ENCODE data around the gene GPR35. TPM values are rescaled to one million over a fixed set of nuclear protein-coding genes. Genes with fewer than 3 reads are reported as not detected.

The GPR35 gene
- total and polyA plus RNA-seq, 10 of the 15 experiments (the other 5 are each of a cell fraction or from before 2014, with no cell fraction given) = 0.14 to 1.6 (median 0.75) TPM; not detected in 3

GRCh38 chr2:240586198-240586918 is 38.9 kb upstream of the GPR35 start, which contains the start of gene CAPN10 (continued):
- TF ChIP-seq ATF2 (IDR thresholded peaks at IDR 0.05; ENCODE audit: low read length) (no peak), CEBPB (IDR thresholded peaks at IDR 0.05; ENCODE audit: borderline replicate concordance in 1 of 2, low read depth in 2 of 2, low read length in 2 of 2) (no peak)

- Histone ChIP-seq H3K36me3 (ENCODE audit: control insufficient read depth in 2 of 2, insufficient read depth in 2 of 2, low read length in 1 of 2) (peaks cover 2 to 5% of the 10 kb centered on the region in 2 experiments; a peak in 3 of 4 replicates), H3K79me2 (ENCODE audit: control insufficient read depth, insufficient read depth, low read length) (peaks cover 48% of the 10 kb centered on the region), H4K20me1 (ENCODE audit: control insufficient read depth, insufficient read depth) (no peaks in the 10 kb centered on the region; the same call in 1 of the 2 replicates), H3K27me3 (replicated peaks in 1 of 2; ENCODE audit: control insufficient read depth in 2 of 2, insufficient read depth in 2 of 2, low read length in 1 of 2) (no peaks in the 10 kb centered on the region), H3K9me3 (replicated peaks; ENCODE audit: control insufficient read depth, insufficient read depth, low read length) (no peaks in the 10 kb centered on the region; the same call in 2 of the 3 replicates), H3K4me3 (peak overlapping the region; percentile 95), H3K4me1 (ENCODE audit: control insufficient read depth, insufficient read depth, low read length) (peaks cover 34% of the 10 kb centered on the region), H3K4me2 (ENCODE audit: control insufficient read depth, insufficient read depth) (peak overlapping the region; percentile 56), H3K27ac (ENCODE audit: control insufficient read depth, insufficient read depth) (peak overlapping the region; percentile 92), H2AFZ (ENCODE audit: control insufficient read depth, low read depth, low read length) (peak overlapping the region; percentile 43; the same call in 1 of the 2 replicates), H3K9ac (ENCODE audit: control insufficient read depth, insufficient read depth, low read length) (peak overlapping the region; percentile 84)
- DNase-seq (ENCODE audit: low read depth, low spot score) (no peak), ATAC-seq (peak; percentile 14), FAIRE-seq (no peak)
- CTCF ChIA-PET = interaction anchor here (0.6 to 11.9 kb wide), 6 partner anchors 23 to 73 kb away, joined by 3 to 196 read pairs (median 14); partner anchors contain the start of genes ANKMY1 and DUSP28
- POLR2A ChIA-PET = interaction anchor here (0.7 to 6.7 kb wide), 10 partner anchors 18 to 451 kb away, joined by 3 to 233 read pairs (median 6); partner anchors contain the start of genes DUSP28, GPR35 and RNPEPL1
- SMC1A ChIA-PET (ENCODE audit: uncharacterized antibody, unreplicated experiment) = interaction anchor here (0.9 to 6.4 kb wide), 5 partner anchors 18 to 562 kb away, joined by 3 to 124 read pairs (median 13); partner anchors contain the start of genes ANKMY1, DUSP28 and PASK
- intact Hi-C loops (cut with micrococcal nuclease; ENCODE audit: unreplicated experiment) = loop anchor here (1.0 to 2.0 kb wide), 2 partner anchors 34 to 73 kb away; no protein-coding TSS in a partner anchor
- 10% methylated on average over 38 of the region's 62 CpGs for WGBS (ENCODE audit: insufficient coverage, insufficient replicate concordance, low lambda C conversion rate, missing lambda C conversion rate)
- in situ Hi-C loops (cut with MboI) = no loop called here
- BruUV-seq (replicated peaks) = no TSS peak
- RAD21 ChIA-PET (ENCODE audit: unreplicated experiment) = interaction anchor here (1.4 to 10.9 kb wide), 5 partner anchors 18 to 73 kb away, joined by 3 to 206 read pairs (median 12); partner anchors contain the start of genes ANKMY1, DUSP28 and RNPEPL1
- TF ChIP-seq ATF7 (IDR thresholded peaks at IDR 0.05; ENCODE audit: low read depth) = no peak
- TF ChIP-seq TCF3 (IDR thresholded peaks at IDR 0.05; ENCODE audit: borderline replicate concordance, insufficient read depth, low read depth, low read length) = no peak
- TF ChIP-seq TAF1 (IDR thresholded peaks at IDR 0.05; ENCODE audit: borderline replicate concordance, low read depth, low read length) = no peak
- TF ChIP-seq KDM1A (IDR thresholded peaks at IDR 0.05; ENCODE audit: borderline replicate concordance) = no peak
- no peak for TF ChIP-seq USF2 (IDR thresholded peaks at IDR 0.05; ENCODE audit: borderline replicate concordance, low read depth, low read length)
- no peak for TF ChIP-seq ZNF622 (IDR thresholded peaks at IDR 0.05)
- TF ChIP-seq HCFC1 (IDR thresholded peaks at IDR 0.05; ENCODE audit: low read length) = no peak
- TF ChIP-seq SMARCA5 (IDR thresholded peaks at IDR 0.05) = 0 out of 2 replicates have a peak, but pooled peaks have one; percentile 24
- no peak for TF ChIP-seq USF1 (IDR thresholded peaks at IDR 0.05; ENCODE audit: borderline replicate concordance, extremely low read length, insufficient read depth, low read depth, low read length)
- no peak for TF ChIP-seq STAT1 (conservative IDR thresholded peaks at IDR 0.05)
- peak; percentile 24; the same call in 1 of the 2 replicates for TF ChIP-seq LARP7 (IDR thresholded peaks at IDR 0.05)
- no peak for TF ChIP-seq CEBPB (IDR thresholded peaks at IDR 0.05; ENCODE audit: borderline replicate concordance in 1 of 2, low read depth in 2 of 2, low read length in 2 of 2)
Observed at GRCh38 chr2:240586919-240587800, 38.1 kb upstream of the GPR35 start.

Data from GM12878 (cell line).